ENCODE results near the gene EFCAB8. TPM values are rescaled to one million over a fixed set of nuclear protein-coding genes. Genes with fewer than 3 reads are reported as not detected.

Gene EFCAB8
- polyA plus RNA-seq, 4 donors = 0.01 to 0.38 (median 0.22) TPM; not detected in 1

- Histone ChIP-seq H3K27ac (ENCODE audit: low read depth in 1 of 3, low read length in 2 of 3) (peak overlapping the region in 1 of 3 donors; percentile 13), H3K4me1 (ENCODE audit: control insufficient read depth in 3 of 3, insufficient read depth in 2 of 3, low read depth in 1 of 3, low read length in 2 of 3) (peaks cover 5 to 19% (median 14%) of the 10 kb centered on the region in 3 donors), H3K4me3 (ENCODE audit: low read depth in 1 of 3, low read length in 3 of 3) (no peak overlapping the region), H3K9me3 (ENCODE audit: control insufficient read depth in 2 of 2, insufficient read depth in 1 of 2, low read depth in 1 of 2, low read length in 1 of 2) (no peaks in the 10 kb centered on the region), H3K27me3 (ENCODE audit: control insufficient read depth in 3 of 3, insufficient read depth in 3 of 3, low read length in 3 of 3) (no peaks in the 10 kb centered on the region), H3K36me3 (ENCODE audit: control insufficient read depth in 3 of 3, insufficient read depth in 2 of 3, low read depth in 1 of 3, low read length in 3 of 3) (peaks cover 0 to 21% (median 0%) of the 10 kb centered on the region in 3 donors)
- FAIRE-seq (no peak), DNase-seq (no peak)
- WGBS, 3 donors = 83 to 92% (median 84%) methylated on average over 7 of the region's 7 CpGs
Measured at GRCh38 chr20:32823737-32824588, 34.8 kb upstream of the EFCAB8 start.

GRCh38 chr20:32828029-32828680, 30.6 kb upstream of the EFCAB8 start:
- peaks cover 4 to 11% (median 8%) of the 10 kb centered on the region in 3 donors for H3K4me1 ChIP-seq (ENCODE audit: control insufficient read depth in 3 of 3, insufficient read depth in 2 of 3, low read depth in 1 of 3, low read length in 2 of 3)
- no peak overlapping the region for H3K4me3 ChIP-seq (ENCODE audit: low read depth in 1 of 3, low read length in 3 of 3)
- H3K27ac ChIP-seq (ENCODE audit: low read depth in 1 of 3, low read length in 2 of 3) = peak overlapping the region in 2 of 3 donors; percentile 14 to 34
- H3K9me3 ChIP-seq (ENCODE audit: control insufficient read depth in 2 of 2, insufficient read depth in 1 of 2, low read depth in 1 of 2, low read length in 1 of 2) = no peaks in the 10 kb centered on the region
- FAIRE-seq (no peak), DNase-seq (peak in 1 of 2 donors; percentile 33)
- H3K36me3 ChIP-seq (ENCODE audit: control insufficient read depth in 3 of 3, insufficient read depth in 2 of 3, low read depth in 1 of 3, low read length in 3 of 3) = peaks cover 0 to 37% (median 3%) of the 10 kb centered on the region in 3 donors
- no peaks in the 10 kb centered on the region for H3K27me3 ChIP-seq (ENCODE audit: control insufficient read depth in 3 of 3, insufficient read depth in 3 of 3, low read length in 3 of 3)
- 88 to 89% (median 88%) methylated on average over 4 of the region's 4 CpGs for WGBS, 3 donors

- Histone ChIP-seq H3K4me1 (ENCODE audit: control insufficient read depth in 3 of 3, insufficient read depth in 2 of 3, low read depth in 1 of 3, low read length in 2 of 3) (peaks cover 2 to 8% (median 5%) of the 10 kb centered on the region in 3 donors), H3K27me3 (ENCODE audit: control insufficient read depth in 3 of 3, insufficient read depth in 3 of 3, low read length in 3 of 3) (no peaks in the 10 kb centered on the region), H3K27ac (ENCODE audit: low read depth in 1 of 3, low read length in 2 of 3) (peak overlapping the region in 1 of 3 donors; percentile 83), H3K9me3 (ENCODE audit: control insufficient read depth in 2 of 2, insufficient read depth in 1 of 2, low read depth in 1 of 2, low read length in 1 of 2) (no peaks in the 10 kb centered on the region), H3K4me3 (ENCODE audit: low read depth in 1 of 3, low read length in 3 of 3) (no peak overlapping the region), H3K36me3 (ENCODE audit: control insufficient read depth in 3 of 3, insufficient read depth in 2 of 3, low read depth in 1 of 3, low read length in 3 of 3) (peaks cover 3 to 40% (median 3%) of the 10 kb centered on the region in 3 donors)
- FAIRE-seq (no peak), DNase-seq (no peak)
- 61 to 89% (median 88%) methylated on average over 3 of the region's 3 CpGs for WGBS, 3 donors
Measured at GRCh38 chr20:32829311-32830005, 29.3 kb upstream of the EFCAB8 start.

GRCh38 chr20:32830437-32830836, 28.3 kb upstream of the EFCAB8 start:
- peak in 1 of 2 donors; percentile 10 for DNase-seq

GRCh38 chr20:32831982-32832381, 26.7 kb upstream of the EFCAB8 start:
- DNase-seq = no peak
- no peak overlapping the region for H3K27ac ChIP-seq (ENCODE audit: low read depth in 1 of 3, low read length in 2 of 3)
- H3K36me3 ChIP-seq (ENCODE audit: control insufficient read depth in 3 of 3, insufficient read depth in 2 of 3, low read depth in 1 of 3, low read length in 3 of 3) = peaks cover 3 to 41% (median 14%) of the 10 kb centered on the region in 3 donors
- no peaks in the 10 kb centered on the region for H3K9me3 ChIP-seq (ENCODE audit: control insufficient read depth in 2 of 2, insufficient read depth in 1 of 2, low read depth in 1 of 2, low read length in 1 of 2)
- peaks cover 2 to 8% (median 5%) of the 10 kb centered on the region in 3 donors for H3K4me1 ChIP-seq (ENCODE audit: control insufficient read depth in 3 of 3, insufficient read depth in 2 of 3, low read depth in 1 of 3, low read length in 2 of 3)
- no peak for FAIRE-seq
- no peaks in the 10 kb centered on the region for H3K27me3 ChIP-seq (ENCODE audit: control insufficient read depth in 3 of 3, insufficient read depth in 3 of 3, low read length in 3 of 3)
- WGBS, 3 donors = 76 to 90% (median 87%) methylated on average over 5 of the region's 5 CpGs
- H3K4me3 ChIP-seq (ENCODE audit: low read depth in 1 of 3, low read length in 3 of 3) = no peak overlapping the region

More at GRCh38 chr20:32830437-32830836, 28.3 kb upstream of the EFCAB8 start:
- Histone ChIP-seq H3K36me3 (ENCODE audit: control insufficient read depth in 3 of 3, insufficient read depth in 2 of 3, low read depth in 1 of 3, low read length in 3 of 3) (peaks cover 3 to 43% (median 5%) of the 10 kb centered on the region in 3 donors), H3K9me3 (ENCODE audit: control insufficient read depth in 2 of 2, insufficient read depth in 1 of 2, low read depth in 1 of 2, low read length in 1 of 2) (no peaks in the 10 kb centered on the region), H3K4me1 (ENCODE audit: control insufficient read depth in 3 of 3, insufficient read depth in 2 of 3, low read depth in 1 of 3, low read length in 2 of 3) (peaks cover 2 to 8% (median 5%) of the 10 kb centered on the region in 3 donors), H3K27ac (ENCODE audit: low read depth in 1 of 3, low read length in 2 of 3) (peak overlapping the region in 1 of 3 donors; percentile 83), H3K4me3 (ENCODE audit: low read depth in 1 of 3, low read length in 3 of 3) (no peak overlapping the region), H3K27me3 (ENCODE audit: control insufficient read depth in 3 of 3, insufficient read depth in 3 of 3, low read length in 3 of 3) (no peaks in the 10 kb centered on the region)
- WGBS, 3 donors = 91 to 100% (median 93%) methylated on average over 3 of the region's 3 CpGs
- no peak for FAIRE-seq

GRCh38 chr20:32832664-32833063, 26.1 kb upstream of the EFCAB8 start:
- no peak for DNase-seq

GRCh38 chr20:32834972-32835371, 23.8 kb upstream of the EFCAB8 start:
- peaks cover 0 to 3% (median 3%) of the 10 kb centered on the region in 3 donors for H3K4me1 ChIP-seq (ENCODE audit: control insufficient read depth in 3 of 3, insufficient read depth in 2 of 3, low read depth in 1 of 3, low read length in 2 of 3)
- no peaks in the 10 kb centered on the region for H3K9me3 ChIP-seq (ENCODE audit: control insufficient read depth in 2 of 2, insufficient read depth in 1 of 2, low read depth in 1 of 2, low read length in 1 of 2)
- no peak overlapping the region for H3K27ac ChIP-seq (ENCODE audit: low read depth in 1 of 3, low read length in 2 of 3)
- DNase-seq (no peak), FAIRE-seq (no peak)
- no peaks in the 10 kb centered on the region for H3K27me3 ChIP-seq (ENCODE audit: control insufficient read depth in 3 of 3, insufficient read depth in 3 of 3, low read length in 3 of 3)
- H3K4me3 ChIP-seq (ENCODE audit: low read depth in 1 of 3, low read length in 3 of 3) = no peak overlapping the region
- H3K36me3 ChIP-seq (ENCODE audit: control insufficient read depth in 3 of 3, insufficient read depth in 2 of 3, low read depth in 1 of 3, low read length in 3 of 3) = peaks cover 7 to 38% (median 34%) of the 10 kb centered on the region in 3 donors

More at GRCh38 chr20:32832664-32833063, 26.1 kb upstream of the EFCAB8 start:
- Histone ChIP-seq H3K4me1 (ENCODE audit: control insufficient read depth in 3 of 3, insufficient read depth in 2 of 3, low read depth in 1 of 3, low read length in 2 of 3) (peaks cover 2 to 8% (median 5%) of the 10 kb centered on the region in 3 donors), H3K27ac (ENCODE audit: low read depth in 1 of 3, low read length in 2 of 3) (no peak overlapping the region), H3K36me3 (ENCODE audit: control insufficient read depth in 3 of 3, insufficient read depth in 2 of 3, low read depth in 1 of 3, low read length in 3 of 3) (peaks cover 5 to 37% (median 20%) of the 10 kb centered on the region in 3 donors), H3K27me3 (ENCODE audit: control insufficient read depth in 3 of 3, insufficient read depth in 3 of 3, low read length in 3 of 3) (no peaks in the 10 kb centered on the region), H3K9me3 (ENCODE audit: control insufficient read depth in 2 of 2, insufficient read depth in 1 of 2, low read depth in 1 of 2, low read length in 1 of 2) (no peaks in the 10 kb centered on the region), H3K4me3 (ENCODE audit: low read depth in 1 of 3, low read length in 3 of 3) (no peak overlapping the region)
- FAIRE-seq = no peak
- WGBS, 3 donors = 73 to 85% (median 74%) methylated on average over 11 of the region's 11 CpGs

GRCh38 chr20:32837157-32837556, 21.6 kb upstream of the EFCAB8 start:
- no peaks in the 10 kb centered on the region for H3K9me3 ChIP-seq (ENCODE audit: control insufficient read depth in 2 of 2, insufficient read depth in 1 of 2, low read depth in 1 of 2, low read length in 1 of 2)
- FAIRE-seq (no peak), DNase-seq (no peak)
- no peaks in the 10 kb centered on the region for H3K4me1 ChIP-seq (ENCODE audit: control insufficient read depth in 3 of 3, insufficient read depth in 2 of 3, low read depth in 1 of 3, low read length in 2 of 3)
- H3K27me3 ChIP-seq (ENCODE audit: control insufficient read depth in 3 of 3, insufficient read depth in 3 of 3, low read length in 3 of 3) = no peaks in the 10 kb centered on the region
- H3K27ac ChIP-seq (ENCODE audit: low read depth in 1 of 3, low read length in 2 of 3) = no peak overlapping the region
- no peak overlapping the region for H3K4me3 ChIP-seq (ENCODE audit: low read depth in 1 of 3, low read length in 3 of 3)
- WGBS, 3 donors = 25 to 91% (median 54%) methylated on average over 1 of the region's 1 CpG
- peaks cover 10 to 43% (median 37%) of the 10 kb centered on the region in 3 donors for H3K36me3 ChIP-seq (ENCODE audit: control insufficient read depth in 3 of 3, insufficient read depth in 2 of 3, low read depth in 1 of 3, low read length in 3 of 3)
